ENCODE data around the gene DUSP5.

The DUSP5 gene

GRCh38 chr10:110548002-110548401 lies 50.3 kb downstream of the DUSP5 start:
- no peak for TF ChIP-seq SIN3A (IDR thresholded peaks at IDR 0.05; ENCODE audit: borderline replicate concordance, insufficient read depth, low read length)

- TF ChIP-seq TAF1 (IDR thresholded peaks at IDR 0.05; ENCODE audit: borderline replicate concordance, insufficient read depth, low read length) = no peak
- TF ChIP-seq SIN3A (IDR thresholded peaks at IDR 0.05; ENCODE audit: borderline replicate concordance, insufficient read depth, low read length) = no peak
- TF ChIP-seq POLR2AphosphoS5 (IDR thresholded peaks at IDR 0.05; ENCODE audit: low read depth, low read length) = no peak
- no peak for TF ChIP-seq FOXP2 (optimal IDR thresholded peaks at IDR 0.05; ENCODE audit: borderline replicate concordance, extremely low read depth, extremely low read length, insufficient read depth)
- TF ChIP-seq REST (IDR thresholded peaks at IDR 0.05; ENCODE audit: insufficient read depth in 1 of 2, low read depth in 2 of 2, low read length in 2 of 2) = no peak
These were observed 51.5 kb downstream of the DUSP5 start for GRCh38 chr10:110549211-110549610.

GRCh38 chr10:110553905-110554304 lies 56.2 kb downstream of the DUSP5 start:
- TF ChIP-seq TAF1 (IDR thresholded peaks at IDR 0.05; ENCODE audit: borderline replicate concordance, insufficient read depth, low read length) = no peak
- TF ChIP-seq SIN3A (IDR thresholded peaks at IDR 0.05; ENCODE audit: borderline replicate concordance, insufficient read depth, low read length) = no peak
- TF ChIP-seq FOXP2 (optimal IDR thresholded peaks at IDR 0.05; ENCODE audit: borderline replicate concordance, extremely low read depth, extremely low read length, insufficient read depth) = no peak
- TF ChIP-seq POLR2AphosphoS5 (IDR thresholded peaks at IDR 0.05; ENCODE audit: low read depth, low read length) = no peak
- TF ChIP-seq REST (IDR thresholded peaks at IDR 0.05; ENCODE audit: insufficient read depth in 1 of 2, low read depth in 2 of 2, low read length in 2 of 2) = no peak

- no peak for TF ChIP-seq SIN3A (IDR thresholded peaks at IDR 0.05; ENCODE audit: borderline replicate concordance, insufficient read depth, low read length)
These were observed 58.6 kb downstream of the DUSP5 start for GRCh38 chr10:110556296-110556695.

GRCh38 chr10:110556969-110557601 lies 59.4 kb downstream of the DUSP5 start:
- no peak for TF ChIP-seq REST (IDR thresholded peaks at IDR 0.05; ENCODE audit: insufficient read depth in 1 of 2, low read depth in 2 of 2, low read length in 2 of 2)

- no peak for TF ChIP-seq REST (IDR thresholded peaks at IDR 0.05; ENCODE audit: insufficient read depth in 1 of 2, low read depth in 2 of 2, low read length in 2 of 2)
- TF ChIP-seq TAF1 (IDR thresholded peaks at IDR 0.05; ENCODE audit: borderline replicate concordance, insufficient read depth, low read length) = no peak
- TF ChIP-seq SIN3A (IDR thresholded peaks at IDR 0.05; ENCODE audit: borderline replicate concordance, insufficient read depth, low read length) = no peak
- TF ChIP-seq POLR2AphosphoS5 (IDR thresholded peaks at IDR 0.05; ENCODE audit: low read depth, low read length) = no peak
- no peak for TF ChIP-seq FOXP2 (optimal IDR thresholded peaks at IDR 0.05; ENCODE audit: borderline replicate concordance, extremely low read depth, extremely low read length, insufficient read depth)
These were observed 60.3 kb downstream of the DUSP5 start for GRCh38 chr10:110558041-110558440.
